Measurements from ENCODE around the gene TFF2. TPM values are rescaled to one million over a fixed set of nuclear protein-coding genes. Genes with fewer than 3 reads are reported as not detected.

The TFF2 gene
- total RNA-seq, 6 experiments from 2014 or later = not detected

DNA sequence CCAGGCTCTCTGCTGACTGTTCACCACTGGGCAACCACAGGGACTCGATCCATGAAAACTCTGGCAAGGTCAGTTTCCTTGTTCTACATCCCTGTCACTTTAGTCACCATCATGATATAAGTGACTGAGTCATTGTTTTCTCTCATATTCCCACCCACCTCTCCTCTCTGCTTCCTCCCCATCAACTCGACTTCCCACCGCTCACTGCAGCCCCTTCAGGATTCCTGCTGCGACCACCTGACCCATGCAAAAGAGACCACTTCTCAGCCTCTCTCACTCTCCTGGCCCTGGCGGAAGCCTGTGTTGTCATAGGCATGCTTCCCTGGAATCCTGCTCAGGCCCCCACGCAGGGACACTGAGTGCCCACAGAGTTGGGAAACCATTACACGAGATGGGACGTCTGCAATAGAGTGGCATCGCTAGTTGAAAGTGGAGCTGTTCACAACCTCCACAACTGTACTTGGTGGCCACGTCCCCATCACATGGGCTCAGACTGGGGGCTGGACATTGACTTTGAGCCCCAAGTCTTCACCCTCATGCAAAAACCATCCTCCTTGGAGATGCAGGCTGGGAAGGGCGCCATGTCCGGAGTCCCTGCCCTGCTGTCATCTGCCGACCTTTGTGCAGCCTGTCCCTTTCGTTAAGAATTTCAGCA is 1.8 kb upstream of the TFF2 start:
- no peak overlapping the region for H3K4me3 Mint-ChIP-seq
- no peaks in the 10 kb centered on the region for H3K4me1 Mint-ChIP-seq (ENCODE audit: low read depth)
- peaks cover 21% of the 10 kb centered on the region for H3K36me3 Mint-ChIP-seq (ENCODE audit: low read depth)
- H3K9me3 Mint-ChIP-seq = peaks cover 69% of the 10 kb centered on the region
- no peak for DNase-seq
- no peak overlapping the region for H3K27ac Mint-ChIP-seq
- TF ChIP-seq, protein P1, sequence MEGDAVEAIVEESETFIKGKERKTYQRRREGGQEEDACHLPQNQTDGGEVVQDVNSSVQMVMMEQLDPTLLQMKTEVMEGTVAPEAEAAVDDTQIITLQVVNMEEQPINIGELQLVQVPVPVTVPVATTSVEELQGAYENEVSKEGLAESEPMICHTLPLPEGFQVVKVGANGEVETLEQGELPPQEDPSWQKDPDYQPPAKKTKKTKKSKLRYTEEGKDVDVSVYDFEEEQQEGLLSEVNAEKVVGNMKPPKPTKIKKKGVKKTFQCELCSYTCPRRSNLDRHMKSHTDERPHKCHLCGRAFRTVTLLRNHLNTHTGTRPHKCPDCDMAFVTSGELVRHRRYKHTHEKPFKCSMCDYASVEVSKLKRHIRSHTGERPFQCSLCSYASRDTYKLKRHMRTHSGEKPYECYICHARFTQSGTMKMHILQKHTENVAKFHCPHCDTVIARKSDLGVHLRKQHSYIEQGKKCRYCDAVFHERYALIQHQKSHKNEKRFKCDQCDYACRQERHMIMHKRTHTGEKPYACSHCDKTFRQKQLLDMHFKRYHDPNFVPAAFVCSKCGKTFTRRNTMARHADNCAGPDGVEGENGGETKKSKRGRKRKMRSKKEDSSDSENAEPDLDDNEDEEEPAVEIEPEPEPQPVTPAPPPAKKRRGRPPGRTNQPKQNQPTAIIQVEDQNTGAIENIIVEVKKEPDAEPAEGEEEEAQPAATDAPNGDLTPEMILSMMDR (IDR thresholded peaks at IDR 0.05) = no peak
- H3K27me3 Mint-ChIP-seq (ENCODE audit: insufficient read depth) = peaks cover 1% of the 10 kb centered on the region; the same call in 1 of the 2 replicates

DNA sequence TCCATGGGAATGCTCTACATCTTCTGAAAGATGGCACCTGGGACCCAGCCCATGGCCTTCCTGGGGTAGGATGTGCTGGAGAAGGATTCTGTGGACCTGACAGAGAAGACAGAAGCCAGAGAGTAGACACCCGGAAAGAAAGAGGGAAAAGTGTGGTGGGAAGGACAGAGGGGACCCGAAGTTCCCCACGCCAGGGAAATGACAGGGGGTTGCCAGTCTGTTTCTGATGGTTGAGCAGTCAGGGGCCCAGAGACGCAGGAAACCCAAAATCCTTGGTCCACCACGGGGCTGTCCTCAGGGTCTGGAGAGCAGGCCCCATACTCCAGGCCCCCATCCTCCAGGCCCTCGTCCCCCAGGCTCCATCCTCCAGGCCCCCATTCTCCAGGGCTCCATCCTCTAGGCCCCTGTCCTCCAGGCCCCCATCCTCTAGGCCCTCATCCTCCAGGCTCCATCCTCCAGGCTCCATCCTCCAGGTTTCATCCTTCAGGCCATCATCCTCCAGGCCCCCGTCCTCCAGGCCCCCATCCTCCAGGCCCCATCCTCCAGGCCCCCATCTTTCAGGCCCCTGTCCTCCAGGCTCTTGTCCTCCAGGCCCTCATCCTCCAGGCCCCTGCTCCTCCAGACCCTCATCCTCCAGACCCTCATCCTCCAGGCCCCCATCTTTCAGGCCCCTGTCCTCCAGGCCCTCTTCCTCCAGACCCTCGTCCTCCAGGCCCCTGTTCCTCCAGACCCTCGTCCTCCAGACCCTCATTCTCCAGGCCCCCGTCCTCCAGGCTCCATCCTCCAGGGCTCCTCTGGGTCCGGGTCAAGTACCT is 1.0 kb upstream of the TFF2 start:
- peaks cover 21% of the 10 kb centered on the region for H3K36me3 Mint-ChIP-seq (ENCODE audit: low read depth)
- peaks cover 1% of the 10 kb centered on the region; the same call in 1 of the 2 replicates for H3K27me3 Mint-ChIP-seq (ENCODE audit: insufficient read depth)
- H3K4me3 Mint-ChIP-seq = no peak overlapping the region
- H3K4me1 Mint-ChIP-seq (ENCODE audit: low read depth) = no peaks in the 10 kb centered on the region
- no peak overlapping the region for H3K27ac Mint-ChIP-seq
- TF ChIP-seq, protein P1 (IDR thresholded peaks at IDR 0.05) = no peak
- peaks cover 66% of the 10 kb centered on the region for H3K9me3 Mint-ChIP-seq
- DNase-seq = no peak

DNA sequence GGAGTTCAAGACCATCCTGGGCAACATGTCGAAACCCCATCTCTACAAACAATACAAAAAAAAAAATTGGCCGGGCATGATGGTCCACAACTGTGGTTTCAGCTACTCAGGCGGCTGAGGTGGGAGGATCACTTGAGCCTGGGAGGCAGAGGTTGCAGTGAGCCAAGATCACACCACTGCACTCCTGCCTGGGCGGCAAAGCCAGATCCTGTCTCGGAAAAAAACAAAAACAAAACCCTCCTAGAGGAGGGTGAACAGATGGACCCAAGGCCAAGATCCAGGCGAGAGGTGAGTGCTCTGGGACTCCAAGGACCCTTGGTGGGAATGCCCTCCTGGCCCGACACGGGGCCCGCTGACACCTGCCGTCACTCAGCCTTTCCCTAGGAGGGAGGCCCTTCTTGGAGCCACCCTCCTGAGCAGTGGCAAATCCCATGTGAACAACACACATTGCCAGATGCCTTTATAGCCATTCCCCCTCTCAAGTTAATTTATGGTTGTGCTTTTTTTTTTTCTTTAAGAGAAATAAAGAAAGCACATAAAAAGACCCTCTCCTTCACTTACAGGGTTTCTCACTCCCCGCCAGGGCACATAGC is 380 bp downstream of the TFF2 start:
- DNase-seq = no peak
- H3K36me3 Mint-ChIP-seq (ENCODE audit: low read depth) = peaks cover 21% of the 10 kb centered on the region
- H3K4me1 Mint-ChIP-seq (ENCODE audit: low read depth) = no peaks in the 10 kb centered on the region
- H3K4me3 Mint-ChIP-seq = no peak overlapping the region
- peaks cover 1% of the 10 kb centered on the region; the same call in 1 of the 2 replicates for H3K27me3 Mint-ChIP-seq (ENCODE audit: insufficient read depth)
- no peak overlapping the region for H3K27ac Mint-ChIP-seq
- H3K9me3 Mint-ChIP-seq = peaks cover 61% of the 10 kb centered on the region
- TF ChIP-seq, protein P1 (IDR thresholded peaks at IDR 0.05) = no peak

- peaks cover 1% of the 10 kb centered on the region; the same call in 1 of the 2 replicates for H3K27me3 Mint-ChIP-seq (ENCODE audit: insufficient read depth)
- H3K4me1 Mint-ChIP-seq (ENCODE audit: low read depth) = no peaks in the 10 kb centered on the region
- no peak overlapping the region for H3K4me3 Mint-ChIP-seq
- TF ChIP-seq, protein P1 (IDR thresholded peaks at IDR 0.05) = no peak
- peaks cover 24% of the 10 kb centered on the region for H3K36me3 Mint-ChIP-seq (ENCODE audit: low read depth)
- H3K9me3 Mint-ChIP-seq = peaks cover 62% of the 10 kb centered on the region
- no peak overlapping the region for H3K27ac Mint-ChIP-seq
- DNase-seq = no peak
Measured at GRCh38 chr21:42349420-42350317, 1.1 kb downstream of the TFF2 start.

GRCh38 chr21:42348762-42349161 is 2.0 kb downstream of the TFF2 start:
- H3K27ac Mint-ChIP-seq = no peak overlapping the region
- H3K27me3 Mint-ChIP-seq (ENCODE audit: insufficient read depth) = peaks cover 1% of the 10 kb centered on the region; the same call in 1 of the 2 replicates
- peaks cover 28% of the 10 kb centered on the region for H3K36me3 Mint-ChIP-seq (ENCODE audit: low read depth)
- H3K9me3 Mint-ChIP-seq = peaks cover 62% of the 10 kb centered on the region
- no peak overlapping the region for H3K4me3 Mint-ChIP-seq
- no peaks in the 10 kb centered on the region for H3K4me1 Mint-ChIP-seq (ENCODE audit: low read depth)
- DNase-seq = no peak
- TF ChIP-seq, protein P1 (IDR thresholded peaks at IDR 0.05) = no peak

All from HFFc6 (cell line).